GM23338 (cell line): ENCODE data around the gene CAPN7. TPM values are rescaled to one million over a fixed set of nuclear protein-coding genes. Genes with fewer than 3 reads are reported as not detected.

ENCODE experiments used
- ATAC-seq: fragments of 200-7000 bp; cut with Tn5 transposase; 3 replicates; pipeline ENCODE4 v1.9.1; 2020
- DNase-seq: peaks from one replicate; pipeline ENCODE4 v3.0.0-alpha.2; 2015; ENCODE audit warnings: low spot score
- H2AFZ ChIP-seq: fragments of 200-600 bp; sonication (generic); 2 replicates; pipeline ENCODE4 v1.8.0; 2016; ENCODE audit warnings: antibody characterized with exemption, mild to moderate bottlenecking, moderate library complexity
- H3F3A ChIP-seq: fragments of 200-600 bp; sonication (generic); replicated peaks from 2 replicates; pipeline ENCODE4 v1.8.0; 2017; ENCODE audit warnings: antibody characterized with exemption, mixed run types, low read depth
- H3K27ac ChIP-seq: fragments of 200-600 bp; sonication (generic); 2 replicates; pipeline ENCODE4 v1.6.1; 2016; ENCODE audit warnings: low read depth
- H3K27me3 ChIP-seq: fragments of 200-600 bp; sonication (generic); 2 replicates; pipeline ENCODE4 v1.8.0; 2016; ENCODE audit warnings: mild to moderate bottlenecking, mixed run types, moderate library complexity; ENCODE audit not compliant: insufficient read depth
- H3K36me3 ChIP-seq: fragments of 200-600 bp; sonication (generic); 2 replicates; pipeline ENCODE4 v1.8.0; 2016; ENCODE audit warnings: mild to moderate bottlenecking; ENCODE audit not compliant: insufficient read depth
- H3K4me1 ChIP-seq: fragments of 200-600 bp; sonication (generic); 2 replicates; pipeline ENCODE4 v1.8.0; 2016; ENCODE audit warnings: mild to moderate bottlenecking, moderate library complexity; ENCODE audit not compliant: insufficient read depth
- H3K4me2 ChIP-seq: fragments of 200-600 bp; sonication (generic); 2 replicates; pipeline ENCODE4 v1.7.1; 2017; ENCODE audit warnings: mixed run types
- H3K4me3 ChIP-seq: fragments of 200-600 bp; sonication (generic); 2 replicates; pipeline ENCODE4 v1.6.1; 2016; ENCODE audit warnings: mixed run types
- H3K79me2 ChIP-seq: fragments of 200-600 bp; sonication (generic); replicated peaks from 2 replicates; pipeline ENCODE4 v1.8.0; 2017; ENCODE audit warnings: mild to moderate bottlenecking; ENCODE audit not compliant: insufficient read depth
- H3K9me2 ChIP-seq: fragments of 200-600 bp; sonication (generic); 2 replicates; pipeline ENCODE4 v1.8.0; 2017; ENCODE audit not compliant: insufficient read depth
- H4K20me1 ChIP-seq: fragments of 200-600 bp; sonication (generic); replicated peaks from 2 replicates; pipeline ENCODE4 v1.8.0; 2017; ENCODE audit warnings: mild to moderate bottlenecking; ENCODE audit not compliant: insufficient read depth
- H3K27ac Mint-ChIP-seq: 2 replicates; pipeline ENCODE4 v1.8.0; 2020; ENCODE audit warnings: inconsistent platforms, mild to moderate bottlenecking, moderate library complexity, mixed read lengths
- H3K27me3 Mint-ChIP-seq: 3 replicates; pipeline ENCODE4 v1.8.0; 2022; ENCODE audit warnings: low read depth, mild to moderate bottlenecking, moderate library complexity, mixed read lengths, inconsistent platforms; ENCODE audit not compliant: insufficient read depth, poor library complexity
- H3K36me3 Mint-ChIP-seq: 3 replicates; pipeline ENCODE4 v1.8.0; 2021; ENCODE audit warnings: low read depth, mild to moderate bottlenecking, inconsistent platforms, moderate library complexity, mixed read lengths
- H3K4me1 Mint-ChIP-seq: 3 replicates; pipeline ENCODE4 v1.8.0; 2020; ENCODE audit warnings: mild to moderate bottlenecking, inconsistent platforms, mixed read lengths
- H3K4me3 Mint-ChIP-seq: 3 replicates; pipeline ENCODE4 v1.8.0; 2021; ENCODE audit warnings: moderate library complexity, mild to moderate bottlenecking, inconsistent platforms, mixed read lengths
- H3K9me3 Mint-ChIP-seq: 3 replicates; pipeline ENCODE4 v1.8.0; 2020; ENCODE audit warnings: moderate library complexity, mild to moderate bottlenecking, inconsistent platforms, mixed read lengths
- CREB1 ChIP-seq: fragments of 250-450 bp; sonication (Bioruptor Pico); IDR thresholded peaks from 2 replicates; pipeline ENCODE4 v1.5.0; 2020; ENCODE audit warnings: low read depth, mild to moderate bottlenecking, moderate library complexity
- CTCF ChIP-seq, 2 experiments: fragments of 200-600 bp in 1 of 2; sonication (generic) in 1 of 2; conservative IDR thresholded peaks; 2 replicates each; pipeline versions ENCODE4 v1.5.1 to v1.6.1; 2016 to 2017; ENCODE audit warnings: antibody characterized with exemption in 2 of 2, low read depth in 2 of 2, mild to moderate bottlenecking in 2 of 2, moderate library complexity in 1 of 2
- EZH2 ChIP-seq: fragments of 200-600 bp; sonication (generic); IDR thresholded peaks from one replicate; pipeline ENCODE4 v1.8.0; 2017; ENCODE audit warnings: antibody characterized with exemption, mild to moderate bottlenecking, low read depth; ENCODE audit not compliant: unreplicated experiment
- EZH2phosphoT487 ChIP-seq: fragments of 200-600 bp; sonication (generic); IDR thresholded peaks from one replicate; pipeline ENCODE4 v1.8.1; 2018; ENCODE audit warnings: antibody characterized with exemption; ENCODE audit not compliant: unreplicated experiment
- NANOG ChIP-seq: IDR thresholded peaks from 2 replicates; pipeline ENCODE4 v1.6.1; 2016; ENCODE audit warnings: antibody characterized with exemption, borderline replicate concordance
- STAT1 ChIP-seq: IDR thresholded peaks from one replicate; pipeline ENCODE4 v1.6.1; 2016; ENCODE audit warnings: antibody characterized with exemption; ENCODE audit not compliant: unreplicated experiment
- ZNF114 ChIP-seq: fragments of 250-450 bp; sonication (Bioruptor Pico); IDR thresholded peaks from 2 replicates; pipeline ENCODE4 v1.5.0; 2020; ENCODE audit warnings: mild to moderate bottlenecking, moderate library complexity
- ZNF331 ChIP-seq: fragments of 250-450 bp; sonication (Bioruptor Pico); IDR thresholded peaks from 2 replicates; pipeline ENCODE4 v1.5.0; 2020; ENCODE audit warnings: low read depth, mild to moderate bottlenecking, moderate library complexity
- polyA plus RNA-seq: library from polyadenylated mRNA; unstranded; fragments of >200 nt; fragmentation: Nextera tagmentation; extraction: Ambion mirVana; gene quantifications from 2 replicates; pipeline ENCODE4 v1.2.1, GENCODE V29; 2016
- total RNA-seq: library from RNA; depleted of rRNA; stranded (reverse); fragments of >200 nt; shearing (Covaris generic); gene quantifications from 2 replicates; pipeline ENCODE4 v1.2.3, GENCODE V29; 2014
- TF ChIP-seq, protein P1 (sequence below): IDR thresholded peaks from one replicate; pipeline ENCODE4 v1.6.1; 2018; ENCODE audit warnings: antibody characterized with exemption; ENCODE audit not compliant: unreplicated experiment

Gene CAPN7
- total and polyA plus RNA-seq, 2 experiments from 2014 or later, result 9.9 to 18.1 TPM

- no peak for TF ChIP-seq ZNF114
- TF ChIP-seq CREB1 (CRISPR knock-in tag), result no peak
- no peak for TF ChIP-seq CTCF (conservative IDR thresholded peaks at IDR 0.05; ENCODE audit: low read depth in 2 of 2)
- TF ChIP-seq, protein P1, sequence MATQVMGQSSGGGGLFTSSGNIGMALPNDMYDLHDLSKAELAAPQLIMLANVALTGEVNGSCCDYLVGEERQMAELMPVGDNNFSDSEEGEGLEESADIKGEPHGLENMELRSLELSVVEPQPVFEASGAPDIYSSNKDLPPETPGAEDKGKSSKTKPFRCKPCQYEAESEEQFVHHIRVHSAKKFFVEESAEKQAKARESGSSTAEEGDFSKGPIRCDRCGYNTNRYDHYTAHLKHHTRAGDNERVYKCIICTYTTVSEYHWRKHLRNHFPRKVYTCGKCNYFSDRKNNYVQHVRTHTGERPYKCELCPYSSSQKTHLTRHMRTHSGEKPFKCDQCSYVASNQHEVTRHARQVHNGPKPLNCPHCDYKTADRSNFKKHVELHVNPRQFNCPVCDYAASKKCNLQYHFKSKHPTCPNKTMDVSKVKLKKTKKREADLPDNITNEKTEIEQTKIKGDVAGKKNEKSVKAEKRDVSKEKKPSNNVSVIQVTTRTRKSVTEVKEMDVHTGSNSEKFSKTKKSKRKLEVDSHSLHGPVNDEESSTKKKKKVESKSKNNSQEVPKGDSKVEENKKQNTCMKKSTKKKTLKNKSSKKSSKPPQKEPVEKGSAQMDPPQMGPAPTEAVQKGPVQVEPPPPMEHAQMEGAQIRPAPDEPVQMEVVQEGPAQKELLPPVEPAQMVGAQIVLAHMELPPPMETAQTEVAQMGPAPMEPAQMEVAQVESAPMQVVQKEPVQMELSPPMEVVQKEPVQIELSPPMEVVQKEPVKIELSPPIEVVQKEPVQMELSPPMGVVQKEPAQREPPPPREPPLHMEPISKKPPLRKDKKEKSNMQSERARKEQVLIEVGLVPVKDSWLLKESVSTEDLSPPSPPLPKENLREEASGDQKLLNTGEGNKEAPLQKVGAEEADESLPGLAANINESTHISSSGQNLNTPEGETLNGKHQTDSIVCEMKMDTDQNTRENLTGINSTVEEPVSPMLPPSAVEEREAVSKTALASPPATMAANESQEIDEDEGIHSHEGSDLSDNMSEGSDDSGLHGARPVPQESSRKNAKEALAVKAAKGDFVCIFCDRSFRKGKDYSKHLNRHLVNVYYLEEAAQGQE, result no peak
- no peak for TF ChIP-seq ZNF331 (CRISPR knock-in tag)
- Histone ChIP-seq H3K27me3 (no peaks in the 10 kb centered on the region), H3K79me2 (no peaks in the 10 kb centered on the region), H3K36me3 (no peaks in the 10 kb centered on the region; the same call in 1 of the 2 replicates), H3K9me2 (peaks cover 4% of the 10 kb centered on the region; the same call in 1 of the 2 replicates), H2AFZ (no peak overlapping the region), H3K4me3 (no peak overlapping the region), H3K4me2 (no peak overlapping the region), H3F3A (no peaks in the 10 kb centered on the region), H3K4me1 (no peaks in the 10 kb centered on the region), H4K20me1 (no peaks in the 10 kb centered on the region), H3K27ac (no peak overlapping the region)
- Mint-ChIP-seq H3K4me1 (no peaks in the 10 kb centered on the region), H3K4me3 (no peak overlapping the region), H3K27ac (no peak overlapping the region), H3K36me3 (0 out of 3 replicates have a peak, but pooled peaks cover 4% of the 10 kb centered on the region), H3K27me3 (peaks cover 2% of the 10 kb centered on the region), H3K9me3 (peaks cover 25% of the 10 kb centered on the region)
- ATAC-seq (no peak), DNase-seq (no peak)
Observed at GRCh38 chr3:15160662-15161061, 45.4 kb upstream of the CAPN7 start.

- peaks cover 2% of the 10 kb centered on the region for H3K27me3 Mint-ChIP-seq
- Histone ChIP-seq H3K4me2 (no peak overlapping the region), H3K4me1 (no peaks in the 10 kb centered on the region), H2AFZ (no peak overlapping the region), H4K20me1 (no peaks in the 10 kb centered on the region), H3K36me3 (no peaks in the 10 kb centered on the region; the same call in 1 of the 2 replicates), H3K9me2 (peaks cover 4% of the 10 kb centered on the region; the same call in 1 of the 2 replicates), H3K79me2 (no peaks in the 10 kb centered on the region), H3K27ac (no peak overlapping the region), H3F3A (no peaks in the 10 kb centered on the region), H3K4me3 (no peak overlapping the region), H3K27me3 (no peaks in the 10 kb centered on the region)
- ATAC-seq, result no peak
- H3K9me3 Mint-ChIP-seq, result peaks cover 28% of the 10 kb centered on the region
- H3K36me3 Mint-ChIP-seq, result 0 out of 3 replicates have a peak, but pooled peaks cover 4% of the 10 kb centered on the region
- no peak overlapping the region for H3K4me3 Mint-ChIP-seq
- DNase-seq, result no peak
- H3K4me1 Mint-ChIP-seq, result no peaks in the 10 kb centered on the region
- H3K27ac Mint-ChIP-seq, result no peak overlapping the region
- TF ChIP-seq CREB1 (CRISPR knock-in tag), result no peak
- TF ChIP-seq ZNF331 (CRISPR knock-in tag), result no peak
- no peak for TF ChIP-seq NANOG
- TF ChIP-seq CTCF (conservative IDR thresholded peaks at IDR 0.05; ENCODE audit: low read depth in 2 of 2), result no peak
- no peak for TF ChIP-seq STAT1
- TF ChIP-seq, protein P1, result no peak
- no peak for TF ChIP-seq EZH2
- no peak for TF ChIP-seq EZH2phosphoT487
- TF ChIP-seq ZNF114, result no peak
Observed at GRCh38 chr3:15161133-15161532, 44.9 kb upstream of the CAPN7 start.
